K562 (cell line): ENCODE measurements around the gene GRPEL2. TPM values are rescaled to one million over a fixed set of nuclear protein-coding genes. Genes with fewer than 3 reads are reported as not detected.

ENCODE experiments used
- ATAC-seq: fragments of 200-7000 bp; cut with Tn5 transposase; 3 replicates; pipeline ENCODE4 v1.9.1; 2020; ENCODE audit warnings: moderate library complexity
- BruUV-seq: library from RNA; stranded (reverse); fragments of 400-500 nt; replicated peaks from 2 replicates; lab custom pipeline; 2021; lab: Mats Ljungman, UMichigan
- CTCF ChIA-PET: fragments of 300-600 bp; formaldehyde crosslinking; extraction: SDS; loops from one replicate; lab custom pipeline; 2021; ENCODE audit warnings: low intra/inter-chr PET ratio; lab: Yijun Ruan, JAX
- POLR2A ChIA-PET: fragments of 300-600, 350-650 bp; sonication (Branson Sonifier 250); formaldehyde crosslinking; extraction: SDS; loops from one replicate; lab custom pipeline; 2021; ENCODE audit warnings: antibody characterized with exemption, inconsistent platforms; lab: Yijun Ruan, JAX
- DNase-seq, 4 experiments: peaks; one replicate each; pipeline versions ENCODE4 v3.0.0 to v3.0.0-alpha.2; 2011 to 2018; ENCODE audit warnings: low spot score in 3 of 4, mixed read lengths in 3 of 4; ENCODE audit errors: extremely low read depth in 1 of 4
- FAIRE-seq: peaks from 2 replicates; lab custom pipeline; 2011; peaks lifted over from hg19 to GRCh38; lab: Jason Lieb, UNC
- H2AFZ ChIP-seq: 2 replicates; pipeline ENCODE4 v1.6.0; 2011; ENCODE audit warnings: low read depth, low read length, control low read depth, inconsistent platforms
- H3K27ac ChIP-seq: fragments of 200-600 bp; 3 replicates; pipeline ENCODE4 v1.8.0; 2011; ENCODE audit warnings: low read depth, mild to moderate bottlenecking, control low read depth, inconsistent platforms, low read length, moderate library complexity, mixed read lengths; ENCODE audit errors: extremely low read depth
- H3K27me3 ChIP-seq, 2 experiments: fragments of 300-600 bp in 1 of 2; 2 replicates in 1 of 2; 3 replicates in 1 of 2; pipeline versions ENCODE4 v1.6.0 to v1.8.0; 2011; ENCODE audit warnings: inconsistent platforms in 2 of 2, low read length in 2 of 2, mild to moderate bottlenecking in 1 of 2, mixed read lengths in 1 of 2, moderate library complexity in 1 of 2; ENCODE audit not compliant: control insufficient read depth in 2 of 2, insufficient read depth in 2 of 2
- H3K36me3 ChIP-seq: fragments of 300-600 bp; 3 replicates; pipeline ENCODE4 v1.8.0; 2011; ENCODE audit warnings: mild to moderate bottlenecking, low read length, inconsistent platforms; ENCODE audit not compliant: control insufficient read depth, insufficient read depth
- H3K4me1 ChIP-seq, 2 experiments: fragments of 200-600 bp in 1 of 2; replicated peaks in 1 of 2; 2 replicates in 1 of 2; 3 replicates in 1 of 2; pipeline versions ENCODE4 v1.5.1 to v1.8.0; 2011; ENCODE audit warnings: inconsistent platforms in 2 of 2, low read length in 2 of 2, mild to moderate bottlenecking in 1 of 2, mixed read lengths in 1 of 2, moderate library complexity in 1 of 2; ENCODE audit not compliant: control insufficient read depth in 2 of 2, insufficient read depth in 2 of 2
- H3K4me2 ChIP-seq: 2 replicates; pipeline ENCODE4 v1.6.1; 2011; ENCODE audit warnings: low read length, control low read depth, inconsistent platforms, mixed read lengths; ENCODE audit not compliant: insufficient read depth
- H3K4me3 ChIP-seq: fragments of 200-600 bp; sonication (generic), shearing (Covaris generic); 2 replicates; pipeline ENCODE4 v1.5.1; 2016; ENCODE audit warnings: control low read depth, inconsistent platforms
- H3K79me2 ChIP-seq: fragments of 200-600 bp; 3 replicates; pipeline ENCODE4 v1.8.0; 2011; ENCODE audit warnings: low read length, inconsistent platforms; ENCODE audit not compliant: control insufficient read depth, insufficient read depth
- H3K9ac ChIP-seq, 2 experiments: 2 replicates each; pipeline versions ENCODE4 v1.6.0 to v1.6.1; 2011; ENCODE audit warnings: low read depth in 2 of 2, low read length in 2 of 2, control low read depth in 1 of 2, inconsistent platforms in 1 of 2, mild to moderate bottlenecking in 1 of 2, mixed read lengths in 1 of 2; ENCODE audit not compliant: insufficient read depth in 1 of 2
- H3K9me1 ChIP-seq: one replicate; pipeline ENCODE4 v1.6.0; 2011; ENCODE audit warnings: inconsistent platforms, mild to moderate bottlenecking, low read length, moderate library complexity; ENCODE audit not compliant: control insufficient read depth, insufficient read depth
- H3K9me3 ChIP-seq: replicated peaks from 2 replicates; pipeline ENCODE4 v1.5.1; 2011; ENCODE audit warnings: low read depth, low read length, inconsistent platforms; ENCODE audit not compliant: control insufficient read depth, insufficient read depth
- H4K20me1 ChIP-seq: replicated peaks from 2 replicates; pipeline ENCODE4 v1.6.1; 2011; ENCODE audit warnings: low read length, inconsistent platforms, mixed read lengths; ENCODE audit not compliant: control insufficient read depth, insufficient read depth
- C11orf30 ChIP-seq: fragments of 450-650 bp; IDR thresholded peaks from 2 replicates; pipeline ENCODE4 v1.6.1; 2016; ENCODE audit warnings: low read depth, mild to moderate bottlenecking
- CBX2 ChIP-seq: fragments of 200-600 bp; sonication (generic); IDR thresholded peaks from one replicate; pipeline ENCODE4 v1.6.1; 2012; ENCODE audit warnings: mild to moderate bottlenecking, low read length, inconsistent platforms; ENCODE audit not compliant: insufficient read depth, poor library complexity, severe bottlenecking
- PTRF ChIP-seq: fragments of 450-650 bp; IDR thresholded peaks from 2 replicates; pipeline ENCODE4 v1.6.1; 2016; ENCODE audit warnings: mild to moderate bottlenecking, missing genetic modification characterization, missing compliant biosample characterization
- ZNF316 ChIP-seq: fragments of 450-650 bp; IDR thresholded peaks from 2 replicates; pipeline ENCODE4 v1.6.1; 2016
- WGBS: fragments of 100-300 bp; shearing (Covaris generic); methylation state at CpG from one replicate; pipeline ENCODE4 v1.1.6; 2016; ENCODE audit warnings: low coverage, mixed read lengths; ENCODE audit not compliant: insufficient coverage; ENCODE audit errors: missing lambda C conversion rate; 5-methylcytosine and 5-hydroxymethylcytosine counted together
- in situ Hi-C: fragments of 300-500 bp; cut with MboI; formaldehyde crosslinking; loops from 4 replicates; pipeline ENCODE4 v1.15.0; 2018; ENCODE audit warnings: inconsistent platforms, mixed read lengths
- intact Hi-C: fragments of 100-400 bp; cut with micrococcal nuclease; formaldehyde crosslinking; loops from 2 replicates; pipeline ENCODE4 v1.14.2; 2022
- polyA plus RNA-seq, 8 experiments: library from polyadenylated mRNA; depleted of rRNA in 4 of 8; stranded (reverse) in 5 of 8; unstranded in 3 of 8; fragments of >200 nt; fragmentation: Nextera tagmentation in 2 of 8; fragmentation: Illumina TruSeq in 1 of 8; extraction: Ambion mirVana in 2 of 8; extraction: Trizol in 1 of 8; gene quantifications; 2 replicates each; pipeline versions ENCODE4 v1.2.1 to v1.2.3, GENCODE V29; 2011 to 2014; ENCODE audit warnings: inconsistent platforms in 1 of 8, missing spikeins in 1 of 8
- total RNA-seq, 7 experiments: library from RNA; depleted of rRNA in 6 of 7; stranded (reverse); fragments of >200 nt in 6 of 7; fragmentation: Illumina TruSeq in 2 of 7; extraction: Trizol in 2 of 7; gene quantifications; 2 replicates each; pipeline versions ENCODE4 v1.2.1 to v1.2.3, GENCODE V29; 2011 to 2021; ENCODE audit warnings: low replicate concordance in 1 of 7
- TF ChIP-seq, protein P1 (sequence below): sonication (generic); formaldehyde crosslinking; IDR thresholded peaks from 2 replicates; pipeline ENCODE4 v1.8.1; 2023; ENCODE audit warnings: mild to moderate bottlenecking, missing genetic modification reagents

GRPEL2 gene
- total and polyA plus RNA-seq, 9 of the 15 experiments (the other 6 are each of a cell fraction or from before 2014, with no cell fraction given), result 11.2 to 40.5 (median 25.8) TPM

DNA sequence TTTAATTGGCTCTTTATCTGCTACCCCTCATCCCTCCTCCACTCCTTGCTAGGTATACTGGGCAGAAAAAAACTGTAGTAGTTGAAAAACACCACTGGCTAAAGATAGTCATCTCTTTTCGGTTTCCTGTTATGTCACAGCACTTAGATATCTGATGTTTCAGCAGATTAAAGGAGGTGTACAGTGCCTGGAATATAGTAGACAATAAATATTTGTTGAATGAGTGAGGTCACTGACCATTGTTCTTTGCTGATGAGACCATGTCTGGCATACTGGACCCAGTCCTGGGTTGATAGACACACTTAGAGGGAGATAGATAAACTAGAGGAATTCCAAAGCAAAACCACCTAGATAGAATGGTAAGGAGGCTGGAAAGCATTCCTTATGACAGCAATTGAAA lies 3.2 kb downstream of the GRPEL2 start (continued):
- TF ChIP-seq, protein P1, sequence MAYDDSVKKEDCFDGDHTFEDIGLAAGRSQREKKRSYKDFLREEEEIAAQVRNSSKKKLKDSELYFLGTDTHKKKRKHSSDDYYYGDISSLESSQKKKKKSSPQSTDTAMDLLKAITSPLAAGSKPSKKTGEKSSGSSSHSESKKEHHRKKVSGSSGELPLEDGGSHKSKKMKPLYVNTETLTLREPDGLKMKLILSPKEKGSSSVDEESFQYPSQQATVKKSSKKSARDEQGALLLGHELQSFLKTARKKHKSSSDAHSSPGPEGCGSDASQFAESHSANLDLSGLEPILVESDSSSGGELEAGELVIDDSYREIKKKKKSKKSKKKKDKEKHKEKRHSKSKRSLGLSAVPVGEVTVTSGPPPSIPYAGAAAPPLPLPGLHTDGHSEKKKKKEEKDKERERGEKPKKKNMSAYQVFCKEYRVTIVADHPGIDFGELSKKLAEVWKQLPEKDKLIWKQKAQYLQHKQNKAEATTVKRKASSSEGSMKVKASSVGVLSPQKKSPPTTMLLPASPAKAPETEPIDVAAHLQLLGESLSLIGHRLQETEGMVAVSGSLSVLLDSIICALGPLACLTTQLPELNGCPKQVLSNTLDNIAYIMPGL (CRISPR knock-in tag), result no peak
- no peak for TF ChIP-seq CBX2
- TF ChIP-seq PTRF, result no peak

DNA sequence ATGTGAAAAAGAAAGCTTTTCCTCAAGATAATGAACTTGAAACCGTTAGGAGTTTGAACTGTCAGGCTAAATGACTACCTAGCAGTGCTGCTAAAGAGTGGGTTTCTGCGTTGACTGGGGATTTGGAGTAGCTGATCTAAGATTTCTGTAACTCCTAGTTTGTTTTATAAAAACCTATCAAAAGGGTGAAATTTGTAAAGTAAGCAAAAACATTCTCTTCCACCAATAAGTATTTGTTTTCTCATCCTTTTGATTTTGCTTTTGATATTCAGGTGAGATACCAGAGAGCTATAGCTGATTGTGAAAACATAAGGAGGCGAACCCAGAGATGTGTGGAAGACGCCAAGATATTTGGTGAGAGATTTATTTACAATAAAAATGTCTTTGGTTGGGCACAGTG lies 4.1 kb downstream of the GRPEL2 start:
- in situ Hi-C loops (no loop called here), intact Hi-C loops (no loop called here)
- H3K4me1 ChIP-seq, result peaks cover 5 to 18% of the 10 kb centered on the region in 2 experiments; a peak in 3 of 5 replicates
- H3K9me1 ChIP-seq, result no peaks in the 10 kb centered on the region
- no peak overlapping the region for H3K27ac ChIP-seq
- no peak overlapping the region for H3K4me3 ChIP-seq
- no peak overlapping the region for H3K4me2 ChIP-seq
- no peaks in the 10 kb centered on the region for H3K9me3 ChIP-seq
- H3K9ac ChIP-seq, result no peak overlapping the region
- no peak for FAIRE-seq
- H3K79me2 ChIP-seq, result peaks cover 67% of the 10 kb centered on the region
- CTCF ChIA-PET, result no interaction called here
- POLR2A ChIA-PET, result interaction anchor here (1.5 kb wide), 1 partner anchor 29 kb away, joined by 4 read pairs; no protein-coding TSS in a partner anchor
- DNase-seq, result no peak
- no peak overlapping the region for H2AFZ ChIP-seq
- H3K27me3 ChIP-seq, result no peaks in the 10 kb centered on the region
- H3K36me3 ChIP-seq, result peaks cover 75% of the 10 kb centered on the region
- no peak for ATAC-seq
- TF ChIP-seq CBX2 (no peak), C11orf30 (peak; percentile 64; the same call in 1 of the 2 replicates), ZNF316 (peak; percentile 83)
- no TSS peak for BruUV-seq
- H4K20me1 ChIP-seq, result no peaks in the 10 kb centered on the region
- 90% methylated on average over 4 of the region's 4 CpGs for WGBS
